GM21825 (cell line): ENCODE measurements around the gene SYT17.

Experiments
- ATAC-seq: cut with Tn5 transposase; IDR thresholded peaks from one replicate; pipeline ENCODE4 v1.9.1; 2021; ENCODE audit warnings: mild to moderate bottlenecking, moderate library complexity; ENCODE audit not compliant: unreplicated experiment

The SYT17 gene

GRCh38 chr16:19242987-19243575 is 75.0 kb downstream of the SYT17 start:
- ATAC-seq: no peak

GRCh38 chr16:19245326-19245925 is 77.4 kb downstream of the SYT17 start:
- ATAC-seq: no peak

GRCh38 chr16:19252904-19253303 is 84.9 kb downstream of the SYT17 start:
- ATAC-seq: no peak

GRCh38 chr16:19254611-19255010 is 86.6 kb downstream of the SYT17 start:
- ATAC-seq: no peak

GRCh38 chr16:19264123-19264673 is 96.2 kb downstream of the SYT17 start:
- ATAC-seq: no peak

- no peak for ATAC-seq
Observed at GRCh38 chr16:19265380-19265930, 97.4 kb downstream of the SYT17 start.

GRCh38 chr16:19266774-19267173 is 98.7 kb downstream of the SYT17 start:
- ATAC-seq: no peak

- ATAC-seq: no peak
Observed at GRCh38 chr16:19269098-19269497, 101.1 kb downstream of the SYT17 start.

GRCh38 chr16:19274165-19274797 is 106.2 kb downstream of the SYT17 start:
- ATAC-seq: no peak

GRCh38 chr16:19278403-19278802 is 110.4 kb downstream of the SYT17 start:
- ATAC-seq: no peak

GRCh38 chr16:19281246-19281645 is 113.2 kb downstream of the SYT17 start:
- ATAC-seq: no peak

GRCh38 chr16:19282101-19282500 is 114.1 kb downstream of the SYT17 start:
- ATAC-seq: no peak

GRCh38 chr16:19283637-19284036 is 115.6 kb downstream of the SYT17 start:
- ATAC-seq: no peak

- no peak for ATAC-seq
Observed at GRCh38 chr16:19284207-19284606, 116.2 kb downstream of the SYT17 start.

- ATAC-seq: no peak
Observed at GRCh38 chr16:19285431-19285830, 117.4 kb downstream of the SYT17 start, which contains the start of gene CLEC19A. Gene CLEC19A (plus strand): TSS chr16:19285731. CDS start chr16:19285852, 121 bp downstream.

GRCh38 chr16:19286827-19287226 is 118.8 kb downstream of the SYT17 start:
- no peak for ATAC-seq

- no peak for ATAC-seq
Observed at GRCh38 chr16:19287241-19287640, 119.2 kb downstream of the SYT17 start.

GRCh38 chr16:19288872-19289799 is 121.1 kb downstream of the SYT17 start:
- ATAC-seq: no peak

- ATAC-seq: no peak
Observed at GRCh38 chr16:19289811-19290485, 121.9 kb downstream of the SYT17 start.

- no peak for ATAC-seq
Observed at GRCh38 chr16:19290860-19291259, 122.8 kb downstream of the SYT17 start.
